H1 (cell line): ENCODE results near the gene LRRC74A. TPM values are rescaled to one million over a fixed set of nuclear protein-coding genes. Genes with fewer than 3 reads are reported as not detected.

ENCODE experiments used
- CTCF ChIA-PET: fragments of 300-600 bp; sonication (Branson Sonifier 250); formaldehyde crosslinking; loops from one replicate; lab custom pipeline; 2021; ENCODE audit not compliant: partially characterized antibody; lab: Charles Lee
- POLR2A ChIA-PET: fragments of 300-600 bp; sonication (Branson Sonifier 250); formaldehyde crosslinking; loops from one replicate; lab custom pipeline; 2021; ENCODE audit warnings: inconsistent platforms; ENCODE audit not compliant: partially characterized antibody; lab: Charles Lee
- DNase-seq, 2 experiments: peaks; one replicate each; pipeline versions ENCODE4 v3.0.0 to v3.0.0-alpha.2; 2010 to 2022; ENCODE audit warnings: low spot score in 2 of 2, low read depth in 1 of 2, mixed read lengths in 1 of 2
- FAIRE-seq: peaks from 2 replicates; lab custom pipeline; 2011; peaks lifted over from hg19 to GRCh38; lab: Jason Lieb, UNC
- H2AFZ ChIP-seq: 2 replicates; pipeline ENCODE4 v1.8.1; 2012; ENCODE audit warnings: low read length, inconsistent platforms
- H2AK5ac ChIP-seq: 2 replicates; pipeline ENCODE4 v1.6.1; 2013; ENCODE audit warnings: low read depth, low read length
- H2BK120ac ChIP-seq: replicated peaks from 2 replicates; pipeline ENCODE3; 2013; ENCODE audit warnings: low read depth, low read length, inconsistent platforms
- H2BK12ac ChIP-seq: 2 replicates; pipeline ENCODE4 v1.6.1; 2013; ENCODE audit warnings: low read depth, low read length
- H2BK15ac ChIP-seq: 2 replicates; pipeline ENCODE4 v1.6.1; 2013; ENCODE audit warnings: low read length
- H2BK20ac ChIP-seq: 2 replicates; pipeline ENCODE4 v1.6.1; 2013; ENCODE audit warnings: low read length
- H2BK5ac ChIP-seq: 2 replicates; pipeline ENCODE4 v1.6.1; 2013; ENCODE audit warnings: low read depth, low read length
- H3K14ac ChIP-seq: 2 replicates; pipeline ENCODE4 v1.6.1; 2013; ENCODE audit warnings: inconsistent platforms; ENCODE audit not compliant: insufficient read length
- H3K18ac ChIP-seq: 2 replicates; pipeline ENCODE4 v1.6.1; 2013; ENCODE audit warnings: low read length; ENCODE audit errors: extremely low read depth
- H3K23ac ChIP-seq: 2 replicates; pipeline ENCODE4 v1.6.1; 2013; ENCODE audit warnings: inconsistent platforms; ENCODE audit not compliant: insufficient read length
- H3K23me2 ChIP-seq: 2 replicates; pipeline ENCODE4 v1.6.1; 2013; ENCODE audit warnings: low read depth, low read length
- H3K27ac ChIP-seq: 2 replicates; pipeline ENCODE4 v1.6.1; 2011; ENCODE audit warnings: low read depth, low read length, inconsistent platforms
- H3K27me3 ChIP-seq, 4 experiments: replicated peaks in 1 of 4; 1 replicate in 1 of 4; 2 replicates in 3 of 4; pipeline versions ENCODE4 v1.6.1 to v1.8.1; 2011 to 2013; ENCODE audit warnings: low read length in 3 of 4, mild to moderate bottlenecking in 3 of 4, inconsistent platforms in 2 of 4, mixed read lengths in 2 of 4, moderate library complexity in 1 of 4; ENCODE audit not compliant: control insufficient read depth in 3 of 4, insufficient read depth in 3 of 4; ENCODE audit errors: extremely low read depth in 1 of 4
- H3K36me3 ChIP-seq, 4 experiments: 2 replicates each; pipeline versions ENCODE4 v1.6.1 to v1.8.1; 2011 to 2013; ENCODE audit warnings: mild to moderate bottlenecking in 4 of 4, low read length in 3 of 4, moderate library complexity in 2 of 4, control low read depth in 1 of 4, inconsistent platforms in 1 of 4; ENCODE audit not compliant: insufficient read depth in 4 of 4, control insufficient read depth in 2 of 4
- H3K4ac ChIP-seq: replicated peaks from 2 replicates; pipeline ENCODE3; 2013; ENCODE audit warnings: low read length, low read depth, mixed read lengths, inconsistent platforms; ENCODE audit not compliant: insufficient read length
- H3K4me1 ChIP-seq, 4 experiments: replicated peaks in 1 of 4; 1 replicate in 1 of 4; 2 replicates in 3 of 4; pipeline versions ENCODE4 v1.6.1 to v1.8.1; 2011 to 2013; ENCODE audit warnings: low read length in 3 of 4, inconsistent platforms in 2 of 4, mixed read lengths in 1 of 4; ENCODE audit not compliant: insufficient read depth in 4 of 4, control insufficient read depth in 3 of 4
- H3K4me2 ChIP-seq, 2 experiments: 2 replicates each; pipeline versions ENCODE4 v1.6.1 to v1.8.1; 2011 to 2013; ENCODE audit warnings: low read depth in 2 of 2, low read length in 2 of 2, control low read depth in 1 of 2, inconsistent platforms in 1 of 2, mild to moderate bottlenecking in 1 of 2; ENCODE audit not compliant: insufficient read depth in 1 of 2
- H3K4me3 ChIP-seq, 4 experiments: fragments of 200-600, 300-600 bp in 1 of 4; sonication (generic), shearing (Covaris generic), sonication (Bioruptor Twin) in 1 of 4; 2 replicates each; pipeline versions ENCODE4 v1.5.1 to v1.8.1; 2011 to 2016; ENCODE audit warnings: low read length in 4 of 4, low read depth in 3 of 4, control low read depth in 2 of 4, inconsistent platforms in 2 of 4, mild to moderate bottlenecking in 2 of 4, mixed read lengths in 1 of 4, moderate library complexity in 1 of 4; ENCODE audit not compliant: insufficient read depth in 2 of 4; ENCODE audit errors: extremely low read depth in 1 of 4
- H3K56ac ChIP-seq: replicated peaks from 2 replicates; pipeline ENCODE3; 2013; ENCODE audit warnings: low read depth, mild to moderate bottlenecking, mixed read lengths, low read length, inconsistent platforms; ENCODE audit not compliant: insufficient read length
- H3K79me1 ChIP-seq: 2 replicates; pipeline ENCODE4 v1.6.1; 2013; ENCODE audit warnings: low read depth, low read length, control low read depth
- H3K79me2 ChIP-seq, 2 experiments: 2 replicates each; pipeline versions ENCODE4 v1.6.1 to v1.8.1; 2012 to 2013; ENCODE audit warnings: low read length in 2 of 2, mild to moderate bottlenecking in 2 of 2, inconsistent platforms in 1 of 2; ENCODE audit not compliant: insufficient read depth in 2 of 2, control insufficient read depth in 1 of 2
- H3K9ac ChIP-seq, 4 experiments: replicated peaks in 1 of 4; 1 replicate in 1 of 4; 2 replicates in 3 of 4; pipeline versions ENCODE4 v1.6.1 to v1.8.1; 2011 to 2013; ENCODE audit warnings: low read depth in 3 of 4, low read length in 3 of 4, control low read depth in 2 of 4, mild to moderate bottlenecking in 2 of 4, moderate library complexity in 2 of 4, inconsistent platforms in 1 of 4; ENCODE audit errors: extremely low read depth in 1 of 4
- H3K9me3 ChIP-seq, 2 experiments: 2 replicates each; pipeline versions ENCODE4 v1.6.1 to v1.8.1; 2012 to 2013; ENCODE audit warnings: mild to moderate bottlenecking in 2 of 2, moderate library complexity in 2 of 2, control low read depth in 1 of 2, inconsistent platforms in 1 of 2, low read depth in 1 of 2, low read length in 1 of 2, mixed read lengths in 1 of 2; ENCODE audit not compliant: insufficient read depth in 2 of 2
- H4K20me1 ChIP-seq, 2 experiments: replicated peaks in 1 of 2; 2 replicates each; pipeline versions ENCODE3 to v1.8.1; 2011 to 2013; ENCODE audit warnings: inconsistent platforms in 2 of 2, low read length in 2 of 2, mild to moderate bottlenecking in 1 of 2; ENCODE audit not compliant: insufficient read depth in 2 of 2, control insufficient read depth in 1 of 2
- H4K5ac ChIP-seq: 2 replicates; pipeline ENCODE4 v1.6.1; 2013; ENCODE audit warnings: low read length, low read depth, mixed read lengths, inconsistent platforms; ENCODE audit not compliant: insufficient read length
- H4K8ac ChIP-seq: 2 replicates; pipeline ENCODE4 v1.8.0; 2013; ENCODE audit warnings: mild to moderate bottlenecking, moderate library complexity, low read length, inconsistent platforms; ENCODE audit not compliant: insufficient read depth; ENCODE audit errors: extremely low read depth
- H4K91ac ChIP-seq: replicated peaks from 2 replicates; pipeline ENCODE3; 2013; ENCODE audit warnings: low read length, mixed read lengths, inconsistent platforms; ENCODE audit not compliant: insufficient read length
- ASH2L ChIP-seq: fragments of 200-600, 300-600 bp; sonication (generic); IDR thresholded peaks from one replicate; pipeline ENCODE4 v1.7.1; 2017; ENCODE audit warnings: low read length
- CHD2 ChIP-seq: IDR thresholded peaks from 2 replicates; pipeline ENCODE4 v1.6.1; 2012; ENCODE audit warnings: low read length, improper control_type of control experiment
- CREB1 ChIP-seq: IDR thresholded peaks from 2 replicates; pipeline ENCODE4 v1.6.1; 2012; ENCODE audit warnings: inconsistent platforms
- EP300 ChIP-seq, 2 experiments: IDR thresholded peaks; 1 replicate in 1 of 2; 2 replicates in 1 of 2; pipeline ENCODE4 v1.6.1; 2011 to 2012; ENCODE audit warnings: low read depth in 2 of 2, low read length in 2 of 2, mild to moderate bottlenecking in 2 of 2, borderline replicate concordance in 1 of 2, inconsistent platforms in 1 of 2, moderate library complexity in 1 of 2
- HDAC6 ChIP-seq: IDR thresholded peaks from one replicate; pipeline ENCODE4 v1.7.1; 2012; ENCODE audit warnings: low read depth, mild to moderate bottlenecking, inconsistent platforms, low read length, moderate library complexity
- JUND ChIP-seq: IDR thresholded peaks from 2 replicates; pipeline ENCODE4 v1.6.1; 2011; ENCODE audit warnings: mild to moderate bottlenecking, improper control_type of control experiment, low read length
- KDM5A ChIP-seq: fragments of 200-600 bp; IDR thresholded peaks from 2 replicates; pipeline ENCODE4 v1.7.1; 2012; ENCODE audit warnings: mild to moderate bottlenecking, low read length, inconsistent platforms, mixed read lengths
- MAFK ChIP-seq: IDR thresholded peaks from 2 replicates; pipeline ENCODE4 v1.6.1; 2012; ENCODE audit warnings: low read depth, mild to moderate bottlenecking, improper control_type of control experiment, low read length
- PHF8 ChIP-seq: fragments of 200-600 bp; sonication (generic); conservative IDR thresholded peaks from 2 replicates; pipeline ENCODE4 v1.7.1; 2012; ENCODE audit warnings: low read depth, mild to moderate bottlenecking, inconsistent platforms, low read length, moderate library complexity
- POLR2AphosphoS5 ChIP-seq: IDR thresholded peaks from 2 replicates; pipeline ENCODE4 v1.6.1; 2011; ENCODE audit warnings: low read depth, low read length
- POU5F1 ChIP-seq: IDR thresholded peaks from 2 replicates; pipeline ENCODE4 v1.6.1; 2011; ENCODE audit warnings: low read depth, mild to moderate bottlenecking, low read length, moderate library complexity
- SIRT6 ChIP-seq: IDR thresholded peaks from one replicate; pipeline ENCODE4 v1.7.1; 2012; ENCODE audit warnings: low read length, inconsistent platforms
- SRF ChIP-seq: IDR thresholded peaks from 2 replicates; pipeline ENCODE4 v1.6.1; 2011; ENCODE audit warnings: mild to moderate bottlenecking, low read depth, low read length, moderate library complexity
- TAF7 ChIP-seq: optimal IDR thresholded peaks from 2 replicates; pipeline ENCODE3; 2011; ENCODE audit warnings: low read depth, mild to moderate bottlenecking, inconsistent platforms, low read length, moderate library complexity, borderline replicate concordance
- USF2 ChIP-seq: IDR thresholded peaks from 2 replicates; pipeline ENCODE4 v1.6.1; 2011; ENCODE audit warnings: low read length, improper control_type of control experiment
- WGBS, 2 experiments: shearing (Covaris generic) in 1 of 2; methylation state at CpG; one replicate each; pipeline versions ENCODE4 v1.1.6 to v1.1.7; 2013 to 2015; ENCODE audit warnings: low lambda C conversion rate in 2 of 2, mixed read lengths in 2 of 2, inconsistent platforms in 1 of 2, low coverage in 1 of 2, missing lambda C conversion rate in 1 of 2; ENCODE audit not compliant: insufficient replicate concordance in 2 of 2, insufficient coverage in 1 of 2, insufficient read length in 1 of 2; ENCODE audit errors: extremely low coverage in 1 of 2, missing lambda C conversion rate in 1 of 2; 5-methylcytosine and 5-hydroxymethylcytosine counted together
- polyA plus RNA-seq, 7 experiments: library from polyadenylated mRNA; depleted of rRNA in 3 of 7; stranded (reverse) in 5 of 7; unstranded in 2 of 7; fragments of >200 nt in 5 of 7; fragments of 200-250 nt in 2 of 7; gene quantifications; 1 replicate in 5 of 7; 2 replicates in 1 of 7; 4 replicates in 1 of 7; pipeline versions ENCODE4 v1.2.1 to v1.2.3, GENCODE V29; 2011 to 2013; ENCODE audit warnings: missing spikeins in 2 of 7, mixed read lengths in 2 of 7
- total RNA-seq: library from RNA; stranded (reverse); fragmentation: NEBNext Ultra II Directional; extraction: Animal tissue kit (Norgen Biotek cat#: 25700); gene quantifications from 2 replicates; pipeline ENCODE4 v1.2.1, GENCODE V29; 2021

The LRRC74A gene
- total and polyA plus RNA-seq, 2 of the 8 experiments (the other 6 are each of a cell fraction or from before 2014, with no cell fraction given): not detected

DNA sequence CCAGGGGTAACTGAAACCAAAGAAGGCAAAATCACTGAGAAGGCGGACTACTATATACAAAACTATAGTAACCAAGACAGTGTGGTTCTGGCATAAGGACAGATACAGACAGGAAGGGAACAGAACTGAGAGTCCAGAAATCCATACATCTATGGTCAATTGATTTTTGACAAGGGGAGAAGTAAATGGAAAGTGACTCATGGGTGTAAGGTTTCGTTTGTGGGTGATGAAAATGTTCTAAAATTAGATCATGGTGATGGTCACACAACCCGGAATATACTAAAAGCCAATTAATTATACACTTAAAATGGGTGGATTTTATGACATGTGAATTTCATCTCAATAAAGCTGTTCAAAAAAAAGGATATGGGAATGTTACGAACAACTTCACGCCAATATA is 32.3 kb upstream of the LRRC74A start:
- CTCF ChIA-PET: interaction anchor here (1.4 kb wide), 1 partner anchor 9 kb away, joined by 3 read pairs; no protein-coding TSS in a partner anchor
- Histone ChIP-seq H3K18ac (no peak overlapping the region), H2AK5ac (no peak overlapping the region), H3K79me2 (no peaks in the 10 kb centered on the region), H2BK120ac (no peak overlapping the region), H3K4ac (no peak overlapping the region), H2BK5ac (no peak overlapping the region), H2BK12ac (no peak overlapping the region), H4K91ac (no peak overlapping the region), H3K23ac (no peak overlapping the region), H3K27me3 (no peaks in the 10 kb centered on the region), H2BK15ac (no peak overlapping the region), H4K5ac (no peak overlapping the region), H2BK20ac (no peak overlapping the region), H3K9me3 (no peaks in the 10 kb centered on the region), H4K20me1 (no peaks in the 10 kb centered on the region), H3K4me2 (no peak overlapping the region), H3K36me3 (peaks cover 4 to 31% (median 17%) of the 10 kb centered on the region in 4 experiments; a peak in 7 of 8 replicates), H3K9ac (no peak overlapping the region), H2AFZ (no peak overlapping the region), H4K8ac (no peak overlapping the region), H3K79me1 (no peaks in the 10 kb centered on the region), H3K56ac (no peak overlapping the region), H3K4me3 (no peak overlapping the region), H3K23me2 (no peaks in the 10 kb centered on the region), H3K27ac (no peak overlapping the region), H3K4me1 (no peaks in the 10 kb centered on the region), H3K14ac (no peak overlapping the region)
- DNase-seq (no peak), FAIRE-seq (no peak)
- TF ChIP-seq EP300 (IDR thresholded peaks at IDR 0.05; ENCODE audit: borderline replicate concordance in 1 of 2, low read depth in 2 of 2, low read length in 2 of 2): no peak
- TF ChIP-seq POLR2AphosphoS5: no peak
- TF ChIP-seq CHD2: no peak
- no peak for TF ChIP-seq POU5F1
- TF ChIP-seq MAFK: no peak
- TF ChIP-seq USF2: no peak
- no peak for TF ChIP-seq CREB1
- TF ChIP-seq HDAC6: no peak
- TF ChIP-seq PHF8: no peak
- TF ChIP-seq SRF: no peak
- TF ChIP-seq JUND: no peak
- TF ChIP-seq TAF7: no peak
- no peak for TF ChIP-seq ASH2L
- TF ChIP-seq SIRT6: no peak
- no peak for TF ChIP-seq KDM5A
- POLR2A ChIA-PET: no interaction called here
- 93% methylated on average over 5 of the region's 5 CpGs; no CpG with 5 or more reads in 1 of the 2 experiments for WGBS, 2 experiments
